GM18907 (cell line): ENCODE measurements around the gene S100Z.
A peak's percentile ranks its signal among the peaks of the same experiment; 100 is the strongest.
"Not testable (repeated sequence)": the region's sequence is repeated elsewhere in the genome, so short reads cannot be mapped to it uniquely, and the experiment has no call there.

Experiments
- ATAC-seq: cut with Tn5 transposase; IDR thresholded peaks from one replicate; pipeline ENCODE4 v1.9.1; 2021; ENCODE audit warnings: mild to moderate bottlenecking, moderate library complexity; ENCODE audit not compliant: unreplicated experiment

Gene S100Z

GRCh38 chr5:76867827-76868693 is 18.2 kb downstream of the S100Z start:
- ATAC-seq, result peak; percentile 73

DNA sequence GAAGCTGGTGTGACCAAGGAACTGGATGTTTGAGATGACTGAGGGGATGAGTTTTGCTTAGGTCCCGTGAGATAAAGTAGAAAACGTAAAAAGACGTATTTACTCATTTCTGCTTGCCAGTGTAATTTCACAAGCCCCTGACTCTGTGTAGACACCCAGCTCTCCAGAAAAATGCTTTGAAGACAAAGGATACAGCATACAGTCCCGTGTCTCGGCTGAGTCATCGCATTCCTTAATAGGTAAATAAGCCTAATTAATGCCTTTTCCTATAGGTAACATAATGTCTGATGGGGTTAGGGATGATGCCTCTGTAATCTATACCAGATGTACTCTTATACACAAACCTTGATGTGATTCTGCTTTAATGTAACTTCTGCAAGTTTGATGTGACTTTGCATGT is 20.2 kb downstream of the S100Z start:
- no peak for ATAC-seq

DNA sequence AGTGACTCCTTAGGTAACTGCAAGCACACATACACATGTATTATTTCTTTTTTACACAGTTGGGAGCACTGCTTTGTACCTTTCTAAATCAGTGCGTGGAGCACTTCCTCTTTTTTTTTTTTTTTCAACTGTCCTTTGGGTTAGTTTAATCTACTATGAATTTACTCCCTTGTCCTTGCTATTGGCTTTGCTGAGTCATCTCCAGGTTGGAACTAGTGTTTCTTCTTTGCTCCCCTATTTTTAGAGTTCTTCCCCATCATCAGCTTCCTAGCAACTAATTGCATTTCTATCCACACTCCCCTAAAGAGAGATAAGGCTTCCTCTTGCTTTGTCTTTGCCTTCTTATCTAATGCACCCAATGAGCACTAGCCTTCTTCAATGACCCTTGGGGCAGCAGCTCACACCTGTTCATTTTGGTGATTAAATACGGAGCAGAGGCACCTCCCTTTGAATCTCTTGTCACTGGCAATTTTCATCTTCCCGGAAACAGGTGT is 24.3 kb downstream of the S100Z start:
- no peak for ATAC-seq

- ATAC-seq, result no peak
Measured at GRCh38 chr5:76888733-76889300, 39.0 kb downstream of the S100Z start.

- no peak for ATAC-seq
Measured at GRCh38 chr5:76893294-76893693, 43.5 kb downstream of the S100Z start.

DNA sequence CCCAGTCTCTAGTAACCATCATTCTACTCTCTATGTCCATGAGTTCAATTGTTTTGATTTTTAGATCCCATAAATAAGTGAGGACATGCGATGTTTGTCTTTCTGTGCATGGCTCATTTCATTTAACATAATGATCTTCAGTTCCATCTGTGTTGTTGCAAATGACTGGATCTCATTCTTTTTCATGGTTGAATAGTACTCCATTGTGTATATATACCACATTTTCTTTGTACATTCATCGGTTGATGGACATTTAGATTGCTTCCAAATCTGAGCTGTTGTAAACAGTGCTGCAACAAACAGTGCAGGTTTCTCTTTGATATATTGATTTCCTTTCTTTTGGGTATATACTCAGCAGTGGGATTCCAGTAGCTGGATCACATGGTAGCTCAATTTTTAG is 46.4 kb downstream of the S100Z start:
- ATAC-seq, result no peak

DNA sequence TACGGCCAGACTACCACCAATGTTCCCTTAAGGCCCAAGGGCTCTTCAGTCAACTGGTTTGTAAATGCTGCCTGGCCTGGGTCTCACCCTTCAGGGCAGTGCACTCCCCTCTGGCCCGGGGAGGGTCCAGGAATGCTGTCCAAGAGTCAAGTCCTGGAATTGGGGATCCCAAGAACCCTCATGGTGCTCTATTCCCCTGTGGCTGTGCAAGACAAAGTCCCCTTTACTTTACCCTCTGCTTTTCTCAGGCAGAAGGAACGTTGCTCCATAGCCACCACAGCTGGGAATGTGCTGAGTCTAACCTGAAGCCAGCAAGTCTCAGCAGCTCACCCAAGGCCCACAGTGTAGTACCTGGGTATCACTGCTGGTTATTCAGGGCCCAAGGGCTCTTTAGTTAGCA is 51.7 kb downstream of the S100Z start:
- ATAC-seq, result no peak

DNA sequence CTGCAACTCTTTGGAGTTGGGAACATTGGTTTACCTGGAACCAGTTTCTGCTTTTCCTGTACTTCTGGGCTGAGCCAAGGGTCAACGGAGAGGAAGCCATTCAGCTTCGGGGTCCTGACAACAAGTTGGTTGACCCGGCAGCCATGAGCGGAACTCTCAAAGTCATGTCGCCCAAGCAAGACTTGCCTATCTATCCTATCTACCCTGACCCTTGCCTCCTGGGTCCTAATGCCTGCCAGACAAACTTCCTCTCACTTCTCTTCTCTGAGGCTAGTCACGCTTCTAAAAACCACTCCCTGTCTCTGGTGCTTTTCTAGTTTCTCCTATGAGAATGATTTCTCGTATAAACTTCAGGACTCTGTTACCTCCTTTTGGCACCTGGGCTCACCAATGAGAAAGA is 58.4 kb downstream of the S100Z start:
- ATAC-seq, result no peak

DNA sequence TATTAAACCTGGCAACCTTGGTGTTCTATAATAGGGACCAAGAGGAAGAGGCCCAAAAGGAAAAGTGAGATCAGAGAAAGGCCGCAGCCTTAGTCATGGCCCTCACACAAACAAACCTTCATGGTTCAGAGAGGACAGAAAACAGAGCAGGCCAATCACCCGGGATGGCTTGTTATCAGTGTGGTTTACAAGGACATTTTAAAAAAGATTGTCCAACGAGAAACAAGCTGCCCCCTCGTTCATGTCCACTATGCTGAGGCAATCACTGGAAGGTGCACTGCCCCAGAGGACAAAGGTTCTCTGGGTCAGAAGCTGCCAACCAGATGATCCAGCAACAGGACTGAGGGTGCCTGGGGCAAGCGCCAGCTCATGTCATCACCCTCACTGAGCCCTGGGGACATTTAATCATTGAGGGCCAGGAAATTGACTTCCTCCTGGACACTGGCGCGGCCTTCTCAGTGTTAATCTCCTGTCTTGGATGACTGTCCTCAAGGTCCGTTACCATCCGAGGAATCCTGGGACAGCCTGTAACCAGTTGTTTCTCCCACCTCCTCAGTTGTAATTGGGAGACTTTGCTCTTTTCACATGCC is 60.6 kb downstream of the S100Z start:
- not testable (repeated sequence) for ATAC-seq

GRCh38 chr5:76914671-76915070 is 64.9 kb downstream of the S100Z start:
- not testable (repeated sequence) for ATAC-seq

GRCh38 chr5:76918539-76918938 is 68.7 kb downstream of the S100Z start:
- no peak for ATAC-seq

GRCh38 chr5:76920491-76920890 is 70.7 kb downstream of the S100Z start:
- no peak for ATAC-seq

DNA sequence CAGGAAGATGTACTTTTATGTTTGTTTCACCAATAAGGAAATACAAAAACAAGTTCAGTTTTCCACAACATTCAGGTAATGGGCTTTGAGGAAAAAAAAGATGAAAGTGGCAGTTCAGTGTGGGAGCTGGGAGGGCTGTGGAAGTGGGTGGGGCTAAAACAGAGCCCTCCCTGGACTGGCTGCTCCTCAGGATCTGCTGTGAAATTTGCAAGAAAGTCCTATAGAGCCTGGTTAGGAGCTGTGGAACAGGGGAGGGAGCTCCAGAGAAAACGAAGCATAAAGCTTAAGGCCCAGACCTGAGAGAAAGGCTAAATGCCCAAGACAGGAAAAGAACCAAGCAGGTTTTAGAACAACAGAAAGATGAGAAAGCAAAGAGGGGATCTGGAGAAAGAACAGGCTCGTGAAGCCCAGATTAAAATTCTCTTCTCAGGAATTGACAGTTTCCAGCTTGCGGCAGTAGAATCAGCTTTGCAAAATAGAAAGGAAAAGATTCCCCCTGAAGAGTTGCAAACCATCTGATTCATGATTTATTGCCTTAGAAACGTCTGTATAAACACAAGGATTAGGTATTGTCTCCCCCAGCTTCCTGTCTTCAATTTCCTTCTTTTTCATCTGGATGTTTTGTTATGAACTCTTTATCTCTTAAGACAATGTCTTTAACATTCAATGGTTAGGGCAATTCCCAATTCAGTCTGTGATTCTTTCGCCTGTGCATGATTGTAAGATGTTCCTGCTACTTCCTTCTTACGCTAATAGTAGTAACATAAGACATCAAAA is 76.7 kb downstream of the S100Z start:
- no peak for ATAC-seq

- ATAC-seq, result no peak
Measured at GRCh38 chr5:76927961-76928360, 78.1 kb downstream of the S100Z start.

GRCh38 chr5:76930083-76930482 is 80.3 kb downstream of the S100Z start:
- ATAC-seq, result no peak

DNA sequence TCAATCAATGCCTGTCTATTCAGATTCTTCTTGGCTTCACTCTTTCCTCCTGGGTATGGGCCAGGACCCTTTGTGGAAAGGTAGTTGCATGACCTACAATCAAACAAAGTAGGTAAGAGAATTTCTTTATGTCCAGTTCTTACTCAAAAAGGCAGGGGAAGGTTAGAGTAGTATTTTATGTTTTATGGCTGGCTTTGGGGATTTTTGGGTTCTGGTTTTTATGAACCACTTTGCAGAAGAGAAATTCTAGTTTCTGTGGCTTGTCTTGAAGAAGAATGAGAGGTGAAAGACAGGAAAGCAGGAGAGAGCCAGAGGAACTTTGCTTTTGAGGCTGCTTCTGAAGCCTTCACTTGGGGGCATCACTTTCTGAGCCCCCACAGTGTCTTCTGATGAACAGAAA is 88.4 kb downstream of the S100Z start:
- ATAC-seq, result no peak

- ATAC-seq, result no peak
Measured at GRCh38 chr5:76941000-76941399, 91.2 kb downstream of the S100Z start.

GRCh38 chr5:76941442-76941841 is 91.6 kb downstream of the S100Z start:
- no peak for ATAC-seq

DNA sequence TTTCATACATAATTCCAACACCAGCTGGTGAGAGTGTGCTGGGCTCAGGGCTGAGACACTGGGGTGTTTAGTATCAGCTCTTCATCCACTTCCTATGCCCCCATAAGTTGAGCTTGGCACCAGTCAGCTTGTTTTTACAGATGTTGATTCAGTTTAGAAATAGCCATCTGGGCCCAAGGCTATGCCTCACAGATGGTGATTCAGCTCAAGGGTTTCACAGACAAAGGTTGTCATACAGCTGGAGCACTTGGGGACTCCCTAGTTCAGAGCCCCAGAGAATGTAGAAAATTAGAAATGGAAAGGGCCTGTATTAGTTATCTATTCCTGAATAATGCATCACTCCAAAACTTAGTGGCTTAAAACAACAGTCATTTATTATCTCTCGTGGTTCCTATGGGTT is 92.8 kb downstream of the S100Z start:
- ATAC-seq, result no peak

DNA sequence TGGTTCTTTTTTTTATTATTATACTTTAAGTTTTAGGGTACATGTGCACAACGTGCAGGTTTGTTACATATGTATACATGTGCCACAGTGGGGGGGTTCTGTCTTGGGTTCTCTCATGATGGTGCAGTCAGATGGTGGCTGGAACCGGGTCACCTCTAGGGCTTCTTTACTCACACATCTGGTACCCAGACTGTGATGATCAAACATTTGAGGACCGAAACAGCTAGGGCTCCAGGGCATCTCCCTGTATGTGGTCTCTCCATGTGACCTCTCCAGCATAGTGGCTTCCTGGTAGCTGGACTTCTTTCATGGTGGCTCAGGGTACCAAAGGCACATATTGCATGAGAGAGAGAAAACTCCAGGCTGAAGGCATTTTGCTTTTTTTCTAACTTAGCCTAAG is 93.2 kb downstream of the S100Z start:
- no peak for ATAC-seq

GRCh38 chr5:76944638-76945037 is 94.8 kb downstream of the S100Z start:
- no peak for ATAC-seq
